ENCODE data around the gene NTM. TPM values are rescaled to one million over a fixed set of nuclear protein-coding genes. Genes with fewer than 3 reads are reported as not detected.

Gene NTM
- total RNA-seq, 1 donor from 2014 or later = not detected

DNA sequence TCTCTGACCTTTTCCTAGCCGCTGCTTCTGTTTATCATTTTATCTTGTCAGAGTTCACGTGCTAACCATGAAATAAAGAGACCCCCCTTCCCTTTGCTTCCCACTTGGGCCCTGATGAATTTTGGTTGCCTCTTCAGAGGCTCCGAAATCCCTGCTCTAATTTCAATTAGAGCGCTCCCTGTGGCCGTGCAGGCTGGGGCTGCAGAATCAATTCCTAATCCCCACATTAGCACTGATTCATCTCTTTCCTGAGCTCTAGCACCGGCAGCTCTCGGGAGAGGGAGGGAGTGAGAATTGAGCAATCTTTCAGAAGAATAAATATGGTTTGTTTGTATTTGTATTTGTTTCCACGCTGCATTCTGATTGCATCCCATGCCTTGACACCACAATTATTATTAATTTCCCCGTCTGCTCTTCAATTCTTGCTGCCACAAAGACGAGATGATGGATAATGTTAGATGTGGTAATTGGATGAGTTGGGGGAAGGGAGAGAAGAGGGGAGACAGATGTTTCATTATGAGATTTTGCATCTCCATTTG, 76.9 kb downstream of the NTM start:
- H3K27me3 Mint-ChIP-seq = no peaks in the 10 kb centered on the region
- H3K27ac Mint-ChIP-seq = no peak overlapping the region
- ChIA-PET POLR2A (no interaction called here), CTCF (no interaction called here)
- no peak for TF ChIP-seq CTCF (IDR thresholded peaks at IDR 0.05)
- H3K9me3 Mint-ChIP-seq = no peaks in the 10 kb centered on the region
- no peaks in the 10 kb centered on the region for H3K4me1 Mint-ChIP-seq
- DNase-seq = no peak
- no peak for ATAC-seq (ENCODE audit: low read depth)
- no peak overlapping the region for H3K4me3 Mint-ChIP-seq
- no peaks in the 10 kb centered on the region for H3K36me3 Mint-ChIP-seq (ENCODE audit: low read depth)
- intact Hi-C loops (cut with micrococcal nuclease) = no loop called here

DNA sequence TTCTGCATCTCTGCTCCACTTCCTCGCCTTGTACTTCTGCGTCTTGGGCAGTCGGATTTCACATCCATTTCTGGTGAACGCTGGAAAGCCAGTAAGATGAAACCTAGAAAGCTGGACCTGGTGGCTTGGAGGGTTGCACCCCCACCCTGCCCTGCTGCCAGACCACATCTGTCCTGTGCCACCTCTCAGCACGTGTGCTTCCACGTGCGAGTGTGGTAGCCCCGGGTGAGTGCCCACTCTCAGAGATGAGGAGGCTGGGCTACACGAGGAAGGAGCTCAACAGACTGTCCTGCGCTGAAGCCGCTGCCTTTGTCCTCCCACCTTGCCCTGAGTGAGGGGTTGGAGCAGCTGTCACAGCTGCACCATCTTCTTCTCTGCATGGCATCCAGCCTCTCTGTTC, 77.5 kb downstream of the NTM start:
- H3K36me3 Mint-ChIP-seq (ENCODE audit: low read depth) = no peaks in the 10 kb centered on the region
- H3K4me3 Mint-ChIP-seq = no peak overlapping the region
- H3K27ac Mint-ChIP-seq = no peak overlapping the region
- H3K4me1 Mint-ChIP-seq = no peaks in the 10 kb centered on the region
- intact Hi-C loops (cut with micrococcal nuclease) = no loop called here
- ATAC-seq (ENCODE audit: low read depth) (no peak), DNase-seq (no peak)
- H3K27me3 Mint-ChIP-seq = no peaks in the 10 kb centered on the region
- CTCF ChIA-PET = no interaction called here
- TF ChIP-seq CTCF (IDR thresholded peaks at IDR 0.05) = no peak
- H3K9me3 Mint-ChIP-seq = no peaks in the 10 kb centered on the region
- POLR2A ChIA-PET = no interaction called here

DNA sequence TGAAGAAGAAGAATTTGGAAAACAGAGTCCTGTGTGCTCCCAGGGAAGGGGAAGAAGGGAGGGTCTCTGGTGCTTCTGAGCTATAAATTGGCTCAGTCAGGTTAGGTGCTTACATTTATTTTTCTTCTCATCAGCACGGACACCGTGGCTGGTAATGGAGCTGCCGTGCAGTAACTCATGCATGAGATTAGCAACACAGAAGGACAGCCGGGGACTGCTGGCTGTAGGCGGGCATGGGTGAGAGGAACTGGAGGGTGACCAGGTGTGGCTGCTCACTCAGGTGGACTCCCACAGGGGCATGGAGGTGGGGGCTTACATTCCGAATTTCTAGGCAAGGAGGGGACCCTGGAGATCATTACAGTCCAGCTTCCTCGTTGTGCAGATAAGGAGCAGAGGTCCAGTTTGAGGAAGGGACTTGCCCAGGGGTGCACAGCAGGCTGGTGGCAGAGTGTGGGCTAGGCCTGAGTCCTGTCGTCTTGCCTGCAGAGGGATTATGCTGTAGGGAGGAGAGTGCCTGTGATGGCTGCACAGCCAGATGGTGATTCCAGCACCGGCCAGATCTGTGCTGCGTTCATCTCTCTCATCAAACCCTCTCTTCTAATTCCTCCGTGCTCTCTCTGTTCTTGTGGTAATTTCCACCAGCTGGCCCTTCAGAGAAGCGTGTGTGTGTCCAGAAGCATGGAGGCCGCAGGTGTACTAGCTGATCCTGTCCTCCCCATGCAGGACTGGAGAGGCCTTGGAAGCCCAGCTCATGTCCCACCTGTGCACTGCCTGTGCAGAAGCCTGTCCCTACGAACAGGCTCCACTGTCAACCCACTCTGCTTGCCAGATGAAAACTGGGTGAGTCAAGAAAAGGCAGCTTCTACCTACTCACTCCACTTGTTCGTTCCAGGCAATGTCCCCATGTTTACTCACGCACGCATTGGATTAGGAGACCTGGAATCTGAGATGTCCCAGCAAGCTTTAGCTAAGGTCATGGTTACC, 78.9 kb downstream of the NTM start:
- no peaks in the 10 kb centered on the region for H3K36me3 Mint-ChIP-seq (ENCODE audit: low read depth)
- no peaks in the 10 kb centered on the region for H3K4me1 Mint-ChIP-seq
- ChIA-PET POLR2A (no interaction called here), CTCF (no interaction called here)
- ATAC-seq (ENCODE audit: low read depth) (no peak), DNase-seq (no peak)
- TF ChIP-seq CTCF (IDR thresholded peaks at IDR 0.05) = no peak
- no peaks in the 10 kb centered on the region for H3K9me3 Mint-ChIP-seq
- intact Hi-C loops (cut with micrococcal nuclease) = no loop called here
- no peaks in the 10 kb centered on the region for H3K27me3 Mint-ChIP-seq
- no peak overlapping the region for H3K4me3 Mint-ChIP-seq
- H3K27ac Mint-ChIP-seq = no peak overlapping the region

- POLR2A ChIA-PET = no interaction called here
- CTCF ChIA-PET = no interaction called here
- Mint-ChIP-seq H3K4me1 (no peaks in the 10 kb centered on the region), H3K4me3 (no peak overlapping the region), H3K27ac (no peak overlapping the region), H3K9me3 (no peaks in the 10 kb centered on the region), H3K36me3 (ENCODE audit: low read depth) (no peaks in the 10 kb centered on the region), H3K27me3 (no peaks in the 10 kb centered on the region)
- no peak for ATAC-seq (ENCODE audit: low read depth)
- no peak for TF ChIP-seq CTCF (IDR thresholded peaks at IDR 0.05)
- intact Hi-C loops (cut with micrococcal nuclease) = no loop called here
- no peak for DNase-seq
Measured at GRCh38 chr11:131454490-131454889, 84.1 kb downstream of the NTM start.

- ATAC-seq (ENCODE audit: low read depth) = no peak
- Mint-ChIP-seq H3K9me3 (no peaks in the 10 kb centered on the region), H3K4me3 (no peak overlapping the region), H3K4me1 (no peaks in the 10 kb centered on the region), H3K36me3 (ENCODE audit: low read depth) (no peaks in the 10 kb centered on the region), H3K27me3 (no peaks in the 10 kb centered on the region), H3K27ac (no peak overlapping the region)
- ChIA-PET POLR2A (no interaction called here), CTCF (no interaction called here)
- intact Hi-C loops (cut with micrococcal nuclease) = no loop called here
- no peak for TF ChIP-seq CTCF (IDR thresholded peaks at IDR 0.05)
- DNase-seq = no peak
Measured at GRCh38 chr11:131454989-131455388, 84.6 kb downstream of the NTM start.
